C1 segment of cervical spinal cord (tissue), 14 donors: Measurements from ENCODE around the gene DDC.
A peak's percentile ranks its signal among the peaks of the same experiment; 100 is the strongest.

Source experiments
- DNase-seq, 14 donors: peaks; one replicate each; lab custom pipeline; 2025; lab: John Stamatoyannopoulos, UW

The DDC gene

GRCh38 chr7:50564640-50565558 lies at the start of gene DDC:
TSS of gene DDC (minus strand) at chr7:50565405. CDS start at chr7:50544085, 21,320 bp downstream.
- DNase-seq = no peak

GRCh38 chr7:50613473-50613872 lies 48.3 kb upstream of the DDC start:
- no peak for DNase-seq

GRCh38 chr7:50612704-50613103 lies 47.5 kb upstream of the DDC start:
- no peak for DNase-seq

- DNase-seq = no peak
Measured at GRCh38 chr7:50610521-50611277, 45.5 kb upstream of the DDC start.

GRCh38 chr7:50608196-50608906 lies 43.1 kb upstream of the DDC start:
- no peak for DNase-seq

- no peak for DNase-seq
Measured at GRCh38 chr7:50607524-50608125, 42.4 kb upstream of the DDC start.

GRCh38 chr7:50605059-50605458 lies 39.9 kb upstream of the DDC start:
- DNase-seq = no peak

GRCh38 chr7:50603287-50603686 lies 38.1 kb upstream of the DDC start:
- DNase-seq = no peak

- no peak for DNase-seq
Measured at GRCh38 chr7:50599385-50599784, 34.2 kb upstream of the DDC start.

GRCh38 chr7:50598460-50599343 lies 33.5 kb upstream of the DDC start:
- no peak for DNase-seq

GRCh38 chr7:50596484-50596883 lies 31.3 kb upstream of the DDC start:
- DNase-seq = no peak

GRCh38 chr7:50595491-50596102 lies 30.4 kb upstream of the DDC start:
- DNase-seq = peak in 9 of 14 donors; percentile 2 to 25 (median 12)

GRCh38 chr7:50594734-50595485 lies 29.7 kb upstream of the DDC start:
- no peak for DNase-seq

- DNase-seq = no peak
Measured at GRCh38 chr7:50594136-50594535, 28.9 kb upstream of the DDC start.

GRCh38 chr7:50592940-50593339 lies 27.7 kb upstream of the DDC start:
- no peak for DNase-seq

GRCh38 chr7:50591480-50592438 lies 26.6 kb upstream of the DDC start:
- no peak for DNase-seq

- DNase-seq = no peak
Measured at GRCh38 chr7:50591098-50591479, 25.9 kb upstream of the DDC start.

GRCh38 chr7:50590535-50590934 lies 25.3 kb upstream of the DDC start:
- no peak for DNase-seq
